WI38 (cell line): ENCODE measurements around the gene ZBTB9.

Experiments
- H3K4me3 ChIP-seq: 2 replicates; pipeline ENCODE4 v1.5.1; 2011; ENCODE audit warnings: low read depth, mild to moderate bottlenecking, control low read depth, low read length
- CTCF ChIP-seq: IDR thresholded peaks from 2 replicates; pipeline ENCODE4 v1.5.1; 2012; ENCODE audit warnings: low read depth, mild to moderate bottlenecking, control low read depth, low read length

ZBTB9 gene

GRCh38 chr6:33454009-33454946 is at the start of gene ZBTB9:
Gene ZBTB9 (plus strand): TSS chr6:33454576. CDS start chr6:33455101, 525 bp downstream.
- TF ChIP-seq CTCF, result no peak

GRCh38 chr6:33404884-33405283 is 49.5 kb upstream of the ZBTB9 start:
- H3K4me3 ChIP-seq, result no peak overlapping the region
- TF ChIP-seq CTCF, result no peak

More at GRCh38 chr6:33454009-33454946, at the start of gene ZBTB9:
- peak within 1 kb of the TSS; percentile 77 for H3K4me3 ChIP-seq

GRCh38 chr6:33405386-33405940 is 48.9 kb upstream of the ZBTB9 start:
- H3K4me3 ChIP-seq, result no peak overlapping the region
- TF ChIP-seq CTCF, result no peak

- no peak for TF ChIP-seq CTCF
- no peak overlapping the region for H3K4me3 ChIP-seq
Measured at GRCh38 chr6:33406126-33406525, 48.2 kb upstream of the ZBTB9 start.

- no peak for TF ChIP-seq CTCF
- no peak overlapping the region for H3K4me3 ChIP-seq
Measured at GRCh38 chr6:33407132-33407718, 47.2 kb upstream of the ZBTB9 start.

GRCh38 chr6:33410050-33410710 is 44.2 kb upstream of the ZBTB9 start:
- H3K4me3 ChIP-seq, result peak overlapping the region; percentile 83
- TF ChIP-seq CTCF, result no peak
